K562 (cell line): ENCODE measurements around the gene AGBL1.

Source experiments
- POLR2AphosphoS5 ChIP-seq: IDR thresholded peaks from 2 replicates; pipeline ENCODE4 v1.6.1; 2011; ENCODE audit warnings: mild to moderate bottlenecking, low read depth, low read length, moderate library complexity; ENCODE audit not compliant: control insufficient read depth, insufficient read depth
- ZNF395 ChIP-seq: fragments of 200-800 bp; sonication (Bioruptor generic); IDR thresholded peaks from 2 replicates; pipeline ENCODE4 v1.6.1; 2017; ENCODE audit warnings: missing genetic modification characterization, missing compliant biosample characterization

GRCh38 chr15:86231864-86232721, 152.4 kb downstream of the AGBL1 start:
- no peak for TF ChIP-seq ZNF395 (CRISPR knock-in tag)
- no peak for TF ChIP-seq POLR2AphosphoS5
